HepG2 (cell line): Measurements from ENCODE around the gene PARP16. TPM values are rescaled to one million over a fixed set of nuclear protein-coding genes. Genes with fewer than 3 reads are reported as not detected.

Source experiments
- AGO1 ChIP-seq: fragments of 200-400 bp; formaldehyde crosslinking; IDR thresholded peaks from 2 replicates; pipeline ENCODE4 v1.6.1; 2017; ENCODE audit warnings: mild to moderate bottlenecking, low read depth, low read length, moderate library complexity; ENCODE audit not compliant: poor library complexity, severe bottlenecking
- ELF3 ChIP-seq: IDR thresholded peaks from 2 replicates; pipeline ENCODE4 v1.6.1; 2016; ENCODE audit warnings: missing genetic modification reagents, missing compliant biosample characterization
- FOXM1 ChIP-seq: sonication (generic); formaldehyde crosslinking; IDR thresholded peaks from 2 replicates; pipeline ENCODE4 v1.5.0; 2020; ENCODE audit warnings: missing genetic modification reagents
- PCBP1 ChIP-seq: fragments of 200-400 bp; formaldehyde crosslinking; IDR thresholded peaks from 2 replicates; pipeline ENCODE4 v1.6.1; 2017; ENCODE audit warnings: mild to moderate bottlenecking, low read depth, low read length, borderline replicate concordance
- PHF5A ChIP-seq: IDR thresholded peaks from one replicate; pipeline ENCODE4 v1.6.1; 2018; ENCODE audit warnings: low read depth, missing genetic modification reagents; ENCODE audit not compliant: unreplicated experiment
- RFX3 ChIP-seq: IDR thresholded peaks from 2 replicates; pipeline ENCODE4 v1.6.1; 2016; ENCODE audit warnings: missing biosample characterization, missing genetic modification reagents
- RFX5 ChIP-seq: IDR thresholded peaks from 2 replicates; pipeline ENCODE4 v1.6.1; 2011; ENCODE audit warnings: low read depth, low read length, improper control_type of control experiment
- SIN3A ChIP-seq: IDR thresholded peaks from 2 replicates; pipeline ENCODE4 v1.6.1; 2011; ENCODE audit warnings: low read depth, mild to moderate bottlenecking, control low read depth, low read length, borderline replicate concordance
- SMARCE1 ChIP-seq: fragments of 450-650 bp; IDR thresholded peaks from 2 replicates; pipeline ENCODE4 v1.6.1; 2017; ENCODE audit warnings: borderline replicate concordance
- SP4 ChIP-seq: sonication (generic); formaldehyde crosslinking; IDR thresholded peaks from 2 replicates; pipeline ENCODE4 v1.8.1; 2023; ENCODE audit warnings: mild to moderate bottlenecking, missing genetic modification reagents
- ZEB1 ChIP-seq: IDR thresholded peaks from 2 replicates; pipeline ENCODE4 v1.6.1; 2012; ENCODE audit warnings: mild to moderate bottlenecking, low read depth, inconsistent platforms; ENCODE audit not compliant: insufficient replicate concordance
- ZNF17 ChIP-seq: sonication (generic); formaldehyde crosslinking; IDR thresholded peaks from 2 replicates; pipeline ENCODE4 v1.5.0; 2020; ENCODE audit warnings: mild to moderate bottlenecking, missing genetic modification reagents
- ZNF879 ChIP-seq: sonication (generic); formaldehyde crosslinking; IDR thresholded peaks from 2 replicates; pipeline ENCODE4 v1.8.1; 2023; ENCODE audit warnings: missing genetic modification reagents
- ZXDC ChIP-seq: sonication (generic); formaldehyde crosslinking; IDR thresholded peaks from 2 replicates; pipeline ENCODE4 v1.5.0; 2020; ENCODE audit warnings: mild to moderate bottlenecking, missing genetic modification reagents
- polyA plus RNA-seq, 8 experiments: library from polyadenylated mRNA; depleted of rRNA in 3 of 8; stranded (reverse) in 7 of 8; unstranded in 1 of 8; fragments of >200 nt; fragmentation: Illumina TruSeq in 4 of 8; extraction: Trizol in 4 of 8; gene quantifications; 2 replicates each; pipeline versions ENCODE4 v1.2.1 to v1.2.3, GENCODE V29; 2011 to 2016; ENCODE audit warnings: low read depth in 4 of 8, missing spikeins in 1 of 8, mixed read lengths in 1 of 8; ENCODE audit not compliant: insufficient read depth in 1 of 8
- total RNA-seq, 5 experiments: library from RNA; depleted of rRNA; stranded (reverse); fragments of >200 nt; fragmentation: Illumina TruSeq; extraction: Trizol; gene quantifications; 2 replicates each; pipeline ENCODE4 v1.2.3, GENCODE V29; 2016; ENCODE audit warnings: low read depth in 1 of 5
- TF ChIP-seq, protein P1 (sequence below): sonication (generic); formaldehyde crosslinking; IDR thresholded peaks from 2 replicates; pipeline ENCODE4 v1.4.0; 2020; ENCODE audit warnings: missing genetic modification reagents
- TF ChIP-seq, protein P2 (sequence below), 2 experiments: sonication (generic) in 1 of 2; formaldehyde crosslinking in 1 of 2; IDR thresholded peaks; 2 replicates each; pipeline versions ENCODE4 v1.4.0 to v1.6.1; 2016 to 2020; ENCODE audit warnings: borderline replicate concordance in 1 of 2, low read depth in 1 of 2, mild to moderate bottlenecking in 1 of 2, missing genetic modification reagents in 1 of 2

The PARP16 gene
- total and polyA plus RNA-seq, 2 of the 13 experiments (the other 11 are each of a cell fraction or from before 2014, with no cell fraction given) = 6.8 to 7.6 TPM

DNA sequence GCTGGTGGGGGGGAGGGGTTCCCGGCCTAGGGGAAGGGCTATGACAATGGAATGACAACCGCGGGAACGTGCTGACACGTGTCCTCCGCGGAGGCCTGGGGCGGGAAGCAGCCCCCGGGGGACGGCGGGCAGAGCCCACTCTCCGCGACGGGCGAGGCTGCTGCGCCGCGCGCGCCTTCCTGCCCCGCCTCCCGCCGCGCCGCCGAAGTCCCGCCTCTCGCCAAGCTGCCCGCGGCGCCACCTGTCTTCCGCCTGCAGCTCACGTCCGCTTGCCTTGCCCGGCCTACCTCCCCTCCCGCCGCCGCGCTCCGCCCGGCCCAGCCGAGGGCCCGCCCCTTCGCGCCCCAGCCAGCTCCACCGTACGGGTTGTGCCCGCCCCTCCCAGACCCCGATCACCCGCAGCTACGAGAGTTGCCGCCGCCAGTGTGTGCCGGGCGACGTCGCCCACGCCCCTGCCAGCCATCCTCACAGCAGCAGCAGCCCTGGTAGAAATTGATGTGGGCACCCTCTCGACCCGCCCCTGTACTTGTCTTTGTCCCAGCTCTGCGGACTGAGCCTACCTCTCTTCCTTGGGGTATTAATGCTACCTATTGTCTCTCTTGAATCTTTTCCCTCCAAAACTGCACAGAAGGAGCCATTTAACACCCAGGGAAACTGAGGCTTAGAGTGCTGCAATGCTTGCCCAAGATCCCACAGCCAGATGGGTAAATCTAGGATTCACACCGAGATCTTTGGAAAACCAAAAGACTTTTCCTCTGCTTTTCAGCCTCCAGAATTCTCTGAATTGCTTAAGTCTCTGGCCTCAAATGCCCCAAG, at the start of gene PARP16 (continued):
- TF ChIP-seq AGO1 (no peak), SIN3A (no peak; the same call in 1 of the 2 replicates), ZNF17 (CRISPR knock-in tag) (no peak), SP4 (CRISPR knock-in tag) (peak; percentile 80), RFX5 (no peak), ZNF879 (peak; percentile 34; the same call in 1 of the 2 replicates), SMARCE1 (no peak), PHF5A (no peak), ZEB1 (no peak), RFX3 (CRISPR knock-in tag) (no peak), ZXDC (CRISPR knock-in tag) (peak; percentile 79), FOXM1 (no peak), PCBP1 (no peak), ELF3 (CRISPR knock-in tag) (peak; percentile 75)
- TF ChIP-seq, protein P1, sequence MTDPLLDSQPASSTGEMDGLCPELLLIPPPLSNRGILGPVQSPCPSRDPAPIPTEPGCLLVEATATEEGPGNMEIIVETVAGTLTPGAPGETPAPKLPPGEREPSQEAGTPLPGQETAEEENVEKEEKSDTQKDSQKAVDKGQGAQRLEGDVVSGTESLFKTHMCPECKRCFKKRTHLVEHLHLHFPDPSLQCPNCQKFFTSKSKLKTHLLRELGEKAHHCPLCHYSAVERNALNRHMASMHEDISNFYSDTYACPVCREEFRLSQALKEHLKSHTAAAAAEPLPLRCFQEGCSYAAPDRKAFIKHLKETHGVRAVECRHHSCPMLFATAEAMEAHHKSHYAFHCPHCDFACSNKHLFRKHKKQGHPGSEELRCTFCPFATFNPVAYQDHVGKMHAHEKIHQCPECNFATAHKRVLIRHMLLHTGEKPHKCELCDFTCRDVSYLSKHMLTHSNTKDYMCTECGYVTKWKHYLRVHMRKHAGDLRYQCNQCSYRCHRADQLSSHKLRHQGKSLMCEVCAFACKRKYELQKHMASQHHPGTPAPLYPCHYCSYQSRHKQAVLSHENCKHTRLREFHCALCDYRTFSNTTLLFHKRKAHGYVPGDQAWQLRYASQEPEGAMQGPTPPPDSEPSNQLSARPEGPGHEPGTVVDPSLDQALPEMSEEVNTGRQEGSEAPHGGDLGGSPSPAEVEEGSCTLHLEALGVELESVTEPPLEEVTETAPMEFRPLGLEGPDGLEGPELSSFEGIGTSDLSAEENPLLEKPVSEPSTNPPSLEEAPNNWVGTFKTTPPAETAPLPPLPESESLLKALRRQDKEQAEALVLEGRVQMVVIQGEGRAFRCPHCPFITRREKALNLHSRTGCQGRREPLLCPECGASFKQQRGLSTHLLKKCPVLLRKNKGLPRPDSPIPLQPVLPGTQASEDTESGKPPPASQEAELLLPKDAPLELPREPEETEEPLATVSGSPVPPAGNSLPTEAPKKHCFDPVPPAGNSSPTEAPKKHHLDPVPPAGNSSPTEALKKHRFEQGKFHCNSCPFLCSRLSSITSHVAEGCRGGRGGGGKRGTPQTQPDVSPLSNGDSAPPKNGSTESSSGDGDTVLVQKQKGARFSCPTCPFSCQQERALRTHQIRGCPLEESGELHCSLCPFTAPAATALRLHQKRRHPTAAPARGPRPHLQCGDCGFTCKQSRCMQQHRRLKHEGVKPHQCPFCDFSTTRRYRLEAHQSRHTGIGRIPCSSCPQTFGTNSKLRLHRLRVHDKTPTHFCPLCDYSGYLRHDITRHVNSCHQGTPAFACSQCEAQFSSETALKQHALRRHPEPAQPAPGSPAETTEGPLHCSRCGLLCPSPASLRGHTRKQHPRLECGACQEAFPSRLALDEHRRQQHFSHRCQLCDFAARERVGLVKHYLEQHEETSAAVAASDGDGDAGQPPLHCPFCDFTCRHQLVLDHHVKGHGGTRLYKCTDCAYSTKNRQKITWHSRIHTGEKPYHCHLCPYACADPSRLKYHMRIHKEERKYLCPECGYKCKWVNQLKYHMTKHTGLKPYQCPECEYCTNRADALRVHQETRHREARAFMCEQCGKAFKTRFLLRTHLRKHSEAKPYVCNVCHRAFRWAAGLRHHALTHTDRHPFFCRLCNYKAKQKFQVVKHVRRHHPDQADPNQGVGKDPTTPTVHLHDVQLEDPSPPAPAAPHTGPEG (CRISPR knock-in tag) = peak; percentile 73; the same call in 1 of the 2 replicates
- TF ChIP-seq, protein P2, sequence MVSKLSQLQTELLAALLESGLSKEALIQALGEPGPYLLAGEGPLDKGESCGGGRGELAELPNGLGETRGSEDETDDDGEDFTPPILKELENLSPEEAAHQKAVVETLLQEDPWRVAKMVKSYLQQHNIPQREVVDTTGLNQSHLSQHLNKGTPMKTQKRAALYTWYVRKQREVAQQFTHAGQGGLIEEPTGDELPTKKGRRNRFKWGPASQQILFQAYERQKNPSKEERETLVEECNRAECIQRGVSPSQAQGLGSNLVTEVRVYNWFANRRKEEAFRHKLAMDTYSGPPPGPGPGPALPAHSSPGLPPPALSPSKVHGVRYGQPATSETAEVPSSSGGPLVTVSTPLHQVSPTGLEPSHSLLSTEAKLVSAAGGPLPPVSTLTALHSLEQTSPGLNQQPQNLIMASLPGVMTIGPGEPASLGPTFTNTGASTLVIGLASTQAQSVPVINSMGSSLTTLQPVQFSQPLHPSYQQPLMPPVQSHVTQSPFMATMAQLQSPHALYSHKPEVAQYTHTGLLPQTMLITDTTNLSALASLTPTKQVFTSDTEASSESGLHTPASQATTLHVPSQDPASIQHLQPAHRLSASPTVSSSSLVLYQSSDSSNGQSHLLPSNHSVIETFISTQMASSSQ (IDR thresholded peaks at IDR 0.05; ENCODE audit: low read depth) = no peak
- TF ChIP-seq, protein P2 (CRISPR knock-in tag; IDR thresholded peaks at IDR 0.05; ENCODE audit: borderline replicate concordance) = 0 out of 2 replicates have a peak, but pooled peaks have one; percentile 7
